IPS-15b (cell line): Measurements from ENCODE around the gene EPX.

Experiments used
- H3K27me3 ChIP-seq: one replicate; pipeline ENCODE4 v1.6.1; 2013; ENCODE audit warnings: low read length; ENCODE audit not compliant: control insufficient read depth, insufficient read depth
- H3K36me3 ChIP-seq: one replicate; pipeline ENCODE4 v1.6.1; 2013; ENCODE audit warnings: low read length; ENCODE audit not compliant: control insufficient read depth, insufficient read depth
- H3K4me1 ChIP-seq: one replicate; pipeline ENCODE4 v1.6.1; 2013; ENCODE audit warnings: mild to moderate bottlenecking, low read length; ENCODE audit not compliant: control insufficient read depth, insufficient read depth
- H3K4me3 ChIP-seq: one replicate; pipeline ENCODE4 v1.5.1; 2013; ENCODE audit warnings: low read depth, low read length
- H3K9ac ChIP-seq: one replicate; pipeline ENCODE4 v1.6.1; 2013; ENCODE audit warnings: low read depth, mild to moderate bottlenecking, low read length
- H3K9me3 ChIP-seq: one replicate; pipeline ENCODE4 v1.6.1; 2013; ENCODE audit warnings: mild to moderate bottlenecking, low read length; ENCODE audit not compliant: control insufficient read depth, insufficient read depth

EPX gene

GRCh38 chr17:58165981-58166380 is 26.5 kb upstream of the EPX start:
- Histone ChIP-seq H3K36me3 (no peaks in the 10 kb centered on the region), H3K9ac (no peak overlapping the region), H3K4me3 (no peak overlapping the region), H3K9me3 (no peaks in the 10 kb centered on the region), H3K4me1 (no peaks in the 10 kb centered on the region), H3K27me3 (peaks cover 23% of the 10 kb centered on the region)

GRCh38 chr17:58166682-58167081 is 25.8 kb upstream of the EPX start, which contains the start of gene OR4D2:
Gene OR4D2, plus strand, starts transcription at chr17:58166982. Its CDS starts 2,674 bp downstream, at chr17:58169656.
- Histone ChIP-seq H3K4me1 (no peaks in the 10 kb centered on the region), H3K27me3 (peaks cover 17% of the 10 kb centered on the region), H3K4me3 (no peak within 1 kb of the TSS), H3K9ac (no peak within 1 kb of the TSS), H3K9me3 (no peaks in the 10 kb centered on the region), H3K36me3 (no peaks in the 10 kb centered on the region)

GRCh38 chr17:58170622-58171021 is 21.9 kb upstream of the EPX start:
- H3K27me3 ChIP-seq, result peaks cover 14% of the 10 kb centered on the region
- no peaks in the 10 kb centered on the region for H3K9me3 ChIP-seq
- H3K9ac ChIP-seq, result no peak overlapping the region
- no peaks in the 10 kb centered on the region for H3K36me3 ChIP-seq
- no peak overlapping the region for H3K4me3 ChIP-seq
- H3K4me1 ChIP-seq, result no peaks in the 10 kb centered on the region

- no peaks in the 10 kb centered on the region for H3K4me1 ChIP-seq
- peaks cover 14% of the 10 kb centered on the region for H3K27me3 ChIP-seq
- H3K36me3 ChIP-seq, result no peaks in the 10 kb centered on the region
These were observed 20.0 kb upstream of the EPX start for GRCh38 chr17:58172369-58173071.

GRCh38 chr17:58174871-58175270 is 17.7 kb upstream of the EPX start:
- no peaks in the 10 kb centered on the region for H3K9me3 ChIP-seq
- H3K4me3 ChIP-seq, result no peak overlapping the region
- no peaks in the 10 kb centered on the region for H3K4me1 ChIP-seq
- H3K9ac ChIP-seq, result no peak overlapping the region
- no peaks in the 10 kb centered on the region for H3K36me3 ChIP-seq
- H3K27me3 ChIP-seq, result peaks cover 9% of the 10 kb centered on the region

More at GRCh38 chr17:58172369-58173071, 20.0 kb upstream of the EPX start:
- Histone ChIP-seq H3K9me3 (no peaks in the 10 kb centered on the region), H3K4me3 (no peak overlapping the region), H3K9ac (no peak overlapping the region)

GRCh38 chr17:58176200-58176599 is 16.3 kb upstream of the EPX start:
- no peaks in the 10 kb centered on the region for H3K9me3 ChIP-seq
- no peaks in the 10 kb centered on the region for H3K4me1 ChIP-seq
- no peak overlapping the region for H3K9ac ChIP-seq
- no peaks in the 10 kb centered on the region for H3K36me3 ChIP-seq
- peaks cover 2% of the 10 kb centered on the region for H3K27me3 ChIP-seq
- no peak overlapping the region for H3K4me3 ChIP-seq

GRCh38 chr17:58181796-58182195 is 10.7 kb upstream of the EPX start:
- H3K9ac ChIP-seq, result no peak overlapping the region
- H3K9me3 ChIP-seq, result no peaks in the 10 kb centered on the region
- no peaks in the 10 kb centered on the region for H3K27me3 ChIP-seq
- no peak overlapping the region for H3K4me3 ChIP-seq
- H3K36me3 ChIP-seq, result no peaks in the 10 kb centered on the region
- no peaks in the 10 kb centered on the region for H3K4me1 ChIP-seq

GRCh38 chr17:58183514-58183913 is 9.0 kb upstream of the EPX start:
- H3K36me3 ChIP-seq, result no peaks in the 10 kb centered on the region
- no peak overlapping the region for H3K4me3 ChIP-seq
- H3K4me1 ChIP-seq, result no peaks in the 10 kb centered on the region
- H3K9me3 ChIP-seq, result no peaks in the 10 kb centered on the region
- no peak overlapping the region for H3K9ac ChIP-seq
- H3K27me3 ChIP-seq, result no peaks in the 10 kb centered on the region

GRCh38 chr17:58184308-58184985 is 8.1 kb upstream of the EPX start:
- H3K4me1 ChIP-seq, result no peaks in the 10 kb centered on the region
- H3K36me3 ChIP-seq, result no peaks in the 10 kb centered on the region
- H3K4me3 ChIP-seq, result no peak overlapping the region
- H3K27me3 ChIP-seq, result no peaks in the 10 kb centered on the region
- H3K9ac ChIP-seq, result no peak overlapping the region
- H3K9me3 ChIP-seq, result no peaks in the 10 kb centered on the region

GRCh38 chr17:58184986-58185761 is 7.4 kb upstream of the EPX start:
- Histone ChIP-seq H3K9ac (no peak overlapping the region), H3K36me3 (no peaks in the 10 kb centered on the region), H3K9me3 (no peaks in the 10 kb centered on the region), H3K27me3 (no peaks in the 10 kb centered on the region), H3K4me1 (no peaks in the 10 kb centered on the region), H3K4me3 (no peak overlapping the region)

GRCh38 chr17:58186591-58186990 is 5.9 kb upstream of the EPX start:
- Histone ChIP-seq H3K27me3 (peaks cover 2% of the 10 kb centered on the region), H3K4me1 (no peaks in the 10 kb centered on the region), H3K9ac (no peak overlapping the region), H3K36me3 (no peaks in the 10 kb centered on the region), H3K9me3 (no peaks in the 10 kb centered on the region), H3K4me3 (no peak overlapping the region)
